ENCODE results near the gene MYO15B. TPM values are rescaled to one million over a fixed set of nuclear protein-coding genes. Genes with fewer than 3 reads are reported as not detected.

MYO15B gene
- total RNA-seq, 2 donors from 2014 or later = 210 to 462 TPM

GRCh38 chr17:75625813-75626486 is 38.4 kb downstream of the MYO15B start:
- no peaks in the 10 kb centered on the region for H3K27me3 ChIP-seq
- H3K9me3 ChIP-seq = no peaks in the 10 kb centered on the region
- no peak overlapping the region for H3K27ac ChIP-seq
- peak; percentile 27 for TF ChIP-seq CTCF (IDR thresholded peaks at IDR 0.05)
- no peak overlapping the region for H3K4me3 ChIP-seq
- H3K9ac ChIP-seq (ENCODE audit: low read depth in 2 of 2, low read length in 2 of 2) = no peak overlapping the region
- DNase-seq = no peak
- H3K4me1 ChIP-seq = no peaks in the 10 kb centered on the region
- intact Hi-C loops (cut with DNase I) = no loop called here
- no peaks in the 10 kb centered on the region for H3K36me3 ChIP-seq

DNA sequence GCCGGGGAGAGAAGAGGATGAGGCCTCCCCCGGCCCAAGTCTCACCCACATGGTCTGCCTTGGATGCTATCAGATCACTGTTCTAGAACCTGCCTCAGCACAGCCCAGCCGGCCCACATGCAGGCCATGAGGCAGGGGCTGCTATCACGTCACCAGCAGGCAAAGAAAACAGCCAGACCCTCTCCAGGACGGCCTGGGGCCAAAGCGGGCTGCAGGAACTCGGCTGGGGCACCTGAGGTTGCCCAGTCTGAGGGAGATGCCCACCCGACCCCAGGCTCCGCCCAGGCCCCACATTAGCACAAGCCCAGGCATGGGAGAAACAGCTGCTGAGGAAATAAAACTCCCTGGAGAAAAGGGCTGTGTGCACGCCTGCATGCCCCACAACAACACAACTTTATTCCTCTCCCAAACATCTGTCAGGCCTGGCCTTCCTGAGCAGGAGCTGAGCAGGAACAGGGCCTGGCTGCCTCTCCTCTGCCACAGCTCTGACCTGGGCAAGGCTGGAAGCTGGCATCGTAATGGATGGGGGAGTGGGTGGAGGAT is 39.0 kb downstream of the MYO15B start:
- no peak for DNase-seq
- Histone ChIP-seq H3K27ac (no peak overlapping the region), H3K27me3 (no peaks in the 10 kb centered on the region), H3K9ac (ENCODE audit: low read depth in 2 of 2, low read length in 2 of 2) (no peak overlapping the region), H3K36me3 (no peaks in the 10 kb centered on the region), H3K4me3 (no peak overlapping the region), H3K9me3 (no peaks in the 10 kb centered on the region), H3K4me1 (no peaks in the 10 kb centered on the region)
- intact Hi-C loops (cut with DNase I) = no loop called here
- no peak for TF ChIP-seq CTCF (IDR thresholded peaks at IDR 0.05)

GRCh38 chr17:75627094-75627493 is 39.5 kb downstream of the MYO15B start:
- no peak overlapping the region for H3K4me3 ChIP-seq
- no peak overlapping the region for H3K9ac ChIP-seq (ENCODE audit: low read depth in 2 of 2, low read length in 2 of 2)
- DNase-seq = no peak
- H3K27me3 ChIP-seq = no peaks in the 10 kb centered on the region
- no peaks in the 10 kb centered on the region for H3K36me3 ChIP-seq
- intact Hi-C loops (cut with DNase I) = no loop called here
- no peaks in the 10 kb centered on the region for H3K4me1 ChIP-seq
- H3K9me3 ChIP-seq = no peaks in the 10 kb centered on the region
- no peak overlapping the region for H3K27ac ChIP-seq
- no peak for TF ChIP-seq CTCF (IDR thresholded peaks at IDR 0.05)

- TF ChIP-seq CTCF (IDR thresholded peaks at IDR 0.05) = no peak
- no peaks in the 10 kb centered on the region for H3K36me3 ChIP-seq
- H3K4me3 ChIP-seq = no peak overlapping the region
- intact Hi-C loops (cut with DNase I) = no loop called here
- H3K9ac ChIP-seq (ENCODE audit: low read depth in 2 of 2, low read length in 2 of 2) = no peak overlapping the region
- peaks cover 5% of the 10 kb centered on the region for H3K4me1 ChIP-seq
- no peak for DNase-seq
- H3K27ac ChIP-seq = no peak overlapping the region
- H3K9me3 ChIP-seq = no peaks in the 10 kb centered on the region
- no peaks in the 10 kb centered on the region for H3K27me3 ChIP-seq
Measured at GRCh38 chr17:75628425-75628824, 40.8 kb downstream of the MYO15B start.

- Histone ChIP-seq H3K9ac (ENCODE audit: low read depth in 2 of 2, low read length in 2 of 2) (no peak overlapping the region), H3K27me3 (no peaks in the 10 kb centered on the region), H3K4me1 (peaks cover 12% of the 10 kb centered on the region), H3K9me3 (no peaks in the 10 kb centered on the region), H3K36me3 (no peaks in the 10 kb centered on the region), H3K4me3 (no peak overlapping the region), H3K27ac (no peak overlapping the region)
- no peak for TF ChIP-seq CTCF (IDR thresholded peaks at IDR 0.05)
- DNase-seq = no peak
- intact Hi-C loops (cut with DNase I) = no loop called here
Measured at GRCh38 chr17:75629157-75629556, 41.6 kb downstream of the MYO15B start.

Measured in colonic mucosa (tissue), 4 donors.